NCI-H1048 (cell line): ENCODE results near the gene WDR45B.
"Not testable (repeated sequence)": the region's sequence is repeated elsewhere in the genome, so short reads cannot be mapped to it uniquely, and the experiment has no call there.

ENCODE experiments used
- DNase-seq: peaks from one replicate; lab custom pipeline; 2025; lab: John Stamatoyannopoulos, UW

Gene WDR45B

DNA sequence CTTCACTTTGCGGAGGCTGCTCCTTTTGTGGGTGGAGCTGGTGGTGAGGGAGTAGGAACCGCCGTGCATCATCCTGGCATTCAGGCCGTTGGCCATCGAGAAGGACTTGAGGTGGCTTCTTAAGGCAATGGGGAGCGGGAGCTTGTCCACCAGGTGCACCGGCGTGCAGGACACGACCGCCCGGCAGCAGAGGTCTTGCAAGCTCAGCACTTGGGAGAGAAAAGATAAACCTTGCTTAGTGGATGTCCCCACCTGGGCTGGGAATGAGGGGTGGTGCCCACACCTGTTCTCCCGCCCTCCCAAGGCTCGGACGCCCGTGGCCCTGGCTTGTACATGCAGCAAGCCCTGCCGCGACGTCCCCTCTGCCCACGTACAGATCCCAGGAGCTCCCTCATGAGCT is 9.7 kb upstream of the WDR45B start:
- no peak for DNase-seq

GRCh38 chr17:82656266-82656665 is 8.0 kb upstream of the WDR45B start:
- no peak for DNase-seq

- no peak for DNase-seq
Measured at GRCh38 chr17:82655523-82655922, 7.3 kb upstream of the WDR45B start.

DNA sequence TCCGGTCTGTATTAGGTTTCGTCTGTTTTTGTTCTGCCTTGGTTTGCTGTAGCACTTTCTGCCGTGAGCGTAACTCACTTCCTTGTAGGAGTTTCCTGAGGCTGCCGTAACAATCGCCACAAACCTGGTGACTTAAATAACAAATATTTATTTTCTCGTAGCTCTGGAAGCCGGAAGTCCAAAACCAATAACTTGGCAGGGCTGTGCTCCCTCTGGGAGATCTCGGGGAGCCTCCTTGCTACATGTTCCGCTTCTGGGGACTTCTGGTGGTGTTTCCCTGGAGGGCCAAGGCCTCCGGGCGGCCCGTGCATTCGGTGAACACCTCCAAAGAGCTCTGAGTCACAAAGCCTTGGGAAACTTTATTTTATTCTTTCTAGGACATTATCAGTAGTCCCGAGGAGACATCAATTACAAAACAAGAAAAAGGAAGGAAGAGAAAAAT is 6.8 kb upstream of the WDR45B start:
- no peak for DNase-seq

GRCh38 chr17:82654611-82655010 is 6.4 kb upstream of the WDR45B start:
- not testable (repeated sequence) for DNase-seq

DNA sequence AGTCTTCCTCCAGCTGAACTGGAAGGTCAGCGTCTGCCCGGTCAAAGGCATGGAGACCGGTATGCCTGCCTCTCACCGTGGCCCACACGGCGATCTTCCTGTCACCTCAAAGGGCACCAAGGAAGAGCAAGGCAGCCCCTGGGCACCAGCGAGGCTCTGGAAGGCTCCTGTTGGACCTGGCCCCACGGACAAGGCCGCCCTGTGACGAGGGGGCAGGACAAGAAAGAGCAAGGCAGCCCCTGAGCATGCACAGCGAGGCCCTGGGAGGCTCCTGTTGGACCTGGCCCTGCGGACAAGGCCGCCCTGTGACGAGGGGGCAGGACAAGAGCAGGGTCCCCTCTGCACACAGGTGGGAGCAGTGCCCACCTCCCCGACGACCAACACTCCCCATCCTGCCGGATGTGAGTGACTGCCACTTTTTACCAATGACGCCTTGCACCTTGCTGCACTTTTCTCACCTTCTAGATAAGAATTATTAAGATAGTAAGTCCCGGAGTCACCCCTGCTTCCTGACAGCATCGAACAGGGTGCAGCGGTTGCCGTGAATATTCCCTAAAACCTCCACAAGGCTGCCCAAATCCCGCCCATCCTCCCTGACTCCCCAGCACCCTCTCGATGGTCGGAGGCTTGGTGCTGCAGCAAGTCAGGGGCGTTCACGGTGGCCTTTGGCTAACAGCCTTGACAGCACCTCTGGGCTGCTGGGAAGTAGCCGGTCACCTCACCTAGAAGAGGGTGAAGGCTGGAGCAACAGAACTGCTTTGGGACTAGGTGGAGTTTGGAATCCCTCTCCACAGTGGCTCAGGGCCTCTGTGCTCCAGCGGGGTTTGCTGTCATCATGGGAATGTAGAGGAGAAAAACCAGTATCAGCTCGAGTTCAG is 5.6 kb upstream of the WDR45B start:
- no peak for DNase-seq

DNA sequence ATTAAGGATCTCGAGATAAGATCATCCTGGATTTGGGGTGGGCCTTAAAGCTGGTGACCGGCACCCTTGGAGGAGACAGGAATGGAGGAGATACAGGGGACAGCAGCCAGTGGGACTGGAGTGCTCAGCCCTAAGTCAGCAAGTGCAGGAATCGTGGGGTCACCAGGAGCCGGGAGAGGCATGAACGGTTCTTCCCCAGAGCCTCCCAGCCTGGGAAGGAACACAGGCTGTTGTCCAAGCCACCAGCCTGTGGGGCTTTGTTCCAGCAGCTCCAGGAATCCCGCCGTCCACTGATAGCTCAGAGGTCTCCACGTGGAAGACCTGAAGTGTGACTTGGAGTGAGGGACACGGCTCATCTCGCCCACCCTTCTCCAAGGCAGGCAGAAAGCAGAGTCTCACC is 2.5 kb upstream of the WDR45B start:
- DNase-seq = no peak

DNA sequence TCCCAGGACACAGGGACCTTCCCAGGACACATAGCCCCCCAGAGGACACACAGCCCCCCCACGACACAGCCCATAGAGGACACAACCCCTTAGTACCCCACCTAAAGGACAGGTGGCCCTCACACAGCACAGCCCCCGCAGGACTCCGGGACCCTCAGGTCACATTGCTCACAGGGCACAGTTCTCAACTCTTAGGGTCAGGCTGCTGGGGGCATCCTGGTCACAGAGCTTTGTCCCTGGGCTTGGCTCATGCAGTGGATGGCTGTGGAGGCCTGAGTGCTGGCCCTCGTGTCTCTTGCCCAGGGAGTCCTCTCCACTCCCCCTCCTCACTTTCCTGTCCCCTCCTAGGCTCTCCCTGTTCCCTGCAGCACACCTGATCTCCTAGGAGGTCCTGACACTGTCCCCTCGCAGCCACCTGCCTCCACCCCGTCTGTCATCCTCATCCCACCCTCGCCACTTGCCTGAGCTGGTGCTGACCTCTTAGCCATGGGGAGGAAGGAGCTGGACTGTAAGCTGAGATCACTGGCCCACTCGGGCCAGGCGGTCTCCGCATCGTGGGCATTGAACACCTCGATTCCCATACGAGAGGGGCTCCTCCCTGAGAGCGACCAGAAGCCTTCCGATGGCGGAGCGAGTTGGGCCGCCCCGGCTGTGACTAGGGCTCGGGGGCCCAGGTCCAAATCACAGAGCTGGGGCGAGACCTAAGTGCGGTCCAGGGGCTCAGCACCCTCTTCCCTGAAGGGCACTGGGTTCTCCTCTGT is 1.4 kb upstream of the WDR45B start:
- DNase-seq = no peak

- DNase-seq = no peak
Measured at GRCh38 chr17:82648742-82649331, 593 bp upstream of the WDR45B start.

DNA sequence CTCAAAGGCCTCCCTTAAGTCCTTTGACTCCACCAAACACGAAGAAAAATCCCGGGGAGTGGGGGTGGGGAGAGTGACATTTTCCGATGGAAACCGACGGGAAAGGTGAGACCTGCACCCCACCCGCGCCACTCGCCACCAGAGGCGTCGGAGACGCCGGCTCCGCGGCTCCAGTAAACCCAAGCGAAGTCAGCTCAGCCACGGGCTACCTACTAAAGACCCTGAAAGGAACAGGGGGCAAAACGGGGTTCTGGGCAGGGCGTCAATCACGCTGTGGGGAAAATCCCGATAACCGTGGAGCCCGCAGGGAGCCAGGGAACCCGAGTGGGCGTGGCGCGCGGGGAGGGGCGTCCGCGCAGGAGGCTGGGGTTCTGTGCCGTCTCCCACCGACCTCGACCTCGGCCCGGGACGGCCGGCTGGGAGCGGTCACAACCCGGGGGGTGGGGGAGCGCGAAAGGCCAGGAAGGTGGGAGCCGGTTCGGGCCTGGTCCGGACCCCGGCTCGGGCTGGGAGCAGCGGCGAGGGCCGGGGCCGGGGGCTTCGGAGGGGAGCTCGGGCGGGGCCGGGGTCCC is 565 bp downstream of the WDR45B start:
- DNase-seq = no peak

DNA sequence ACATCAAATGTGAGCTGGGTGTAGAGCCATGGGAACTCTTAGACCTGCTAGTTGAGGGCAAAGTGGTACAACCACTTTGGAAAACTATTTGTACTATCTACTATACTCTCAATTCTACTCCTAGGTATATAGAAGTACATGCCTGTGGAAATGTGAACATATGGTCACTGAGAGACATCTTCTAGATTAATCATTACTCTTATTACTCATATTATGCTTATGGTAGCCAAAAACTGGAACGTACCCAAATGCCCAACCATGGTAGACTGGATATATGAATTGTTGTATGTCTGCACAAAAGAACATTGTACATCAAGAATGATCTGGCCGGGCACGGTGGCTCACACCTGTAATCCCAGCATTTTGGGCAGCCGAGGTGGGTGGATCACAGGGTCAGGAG is 2.7 kb downstream of the WDR45B start:
- no peak for DNase-seq

GRCh38 chr17:82644148-82644547 is 4.1 kb downstream of the WDR45B start:
- no peak for DNase-seq

DNA sequence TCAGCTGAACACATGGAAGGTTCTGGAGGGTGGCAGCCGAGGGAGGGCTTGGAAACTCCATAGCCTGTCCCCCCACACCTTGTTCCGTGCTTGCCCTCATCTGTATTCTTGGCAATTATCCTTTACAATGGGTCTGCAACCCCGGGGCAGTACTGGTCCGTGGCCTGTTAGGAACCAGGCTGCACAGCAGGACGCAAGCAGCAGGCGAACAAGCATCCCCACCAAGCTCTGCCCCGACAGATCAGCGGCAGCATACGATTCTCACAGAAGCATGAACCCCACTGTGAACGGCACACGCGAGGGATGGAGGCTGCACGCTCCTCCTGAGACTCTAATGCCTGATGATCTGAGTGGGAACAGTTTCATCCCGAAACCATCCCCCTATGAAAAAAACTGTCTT is 6.2 kb downstream of the WDR45B start:
- no peak for DNase-seq

DNA sequence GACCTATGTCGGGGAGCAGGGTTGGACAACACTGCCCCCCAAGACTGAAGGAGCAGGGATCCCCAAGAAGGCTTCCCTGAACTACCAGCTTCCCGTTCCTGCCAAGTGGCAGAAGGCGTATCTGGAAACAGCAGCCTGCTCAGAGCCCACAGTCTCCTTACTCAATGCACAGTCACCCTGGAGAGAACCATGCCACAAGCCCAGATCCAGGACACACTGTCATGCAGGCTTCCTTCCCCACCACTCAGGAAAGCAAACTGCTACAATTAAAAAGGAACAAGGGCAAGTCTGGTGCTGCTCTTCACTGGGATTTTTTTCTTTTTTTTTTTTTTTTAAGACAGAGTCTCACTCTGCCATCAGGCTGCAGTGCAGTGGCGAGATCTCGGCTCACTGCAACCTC is 8.2 kb downstream of the WDR45B start:
- no peak for DNase-seq

DNA sequence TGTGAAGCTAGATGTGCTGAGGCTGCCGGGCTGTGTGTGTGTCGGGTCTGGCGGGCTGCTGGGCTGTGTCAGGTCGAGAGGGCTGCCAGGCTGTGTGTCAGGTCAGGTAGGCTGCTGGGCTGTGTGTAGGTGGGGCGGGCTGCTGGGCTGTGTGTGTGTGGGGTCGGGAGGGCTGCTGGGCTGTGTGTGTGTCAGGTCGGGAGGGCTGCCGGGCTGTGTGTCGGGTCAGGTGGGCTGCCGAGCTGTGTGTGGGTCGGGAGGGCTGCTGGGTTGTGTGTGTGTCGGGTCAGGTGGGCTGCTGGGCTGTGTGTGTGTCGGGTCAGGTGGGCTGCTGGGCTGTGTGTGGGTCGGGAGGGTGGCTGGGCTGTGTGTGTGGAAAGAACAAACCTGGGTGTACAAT is 8.6 kb downstream of the WDR45B start:
- DNase-seq = no peak

DNA sequence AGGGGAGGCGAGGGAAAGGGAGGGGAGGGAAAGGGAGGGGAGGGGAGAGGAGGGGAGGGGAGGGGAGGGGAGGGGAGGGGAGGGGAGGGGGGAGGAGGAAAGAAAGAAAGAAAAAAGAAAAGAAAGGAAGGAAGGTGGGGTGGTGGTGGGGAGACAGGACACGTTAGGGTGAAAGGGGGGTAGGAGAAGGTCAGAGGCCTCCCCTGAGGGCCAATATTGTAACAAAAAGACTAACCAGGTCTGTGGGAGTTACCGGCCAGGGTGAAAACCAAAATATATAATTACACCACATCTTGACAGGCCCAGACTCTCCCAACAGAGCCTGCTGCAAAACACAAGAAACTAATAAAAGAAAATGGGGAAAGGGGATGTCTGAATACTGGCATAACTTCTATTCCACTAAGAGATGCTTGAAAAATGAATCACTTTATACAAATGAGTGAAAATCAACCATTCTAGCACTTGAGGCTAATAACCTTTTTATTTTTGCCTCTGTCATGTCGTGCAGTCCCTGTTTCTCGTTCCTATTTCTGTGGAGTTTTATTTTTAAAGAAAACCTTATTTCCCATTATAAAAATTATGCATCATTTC is 10.0 kb downstream of the WDR45B start:
- no peak for DNase-seq

- DNase-seq = no peak
Measured at GRCh38 chr17:82636626-82637598, 11.3 kb downstream of the WDR45B start.

DNA sequence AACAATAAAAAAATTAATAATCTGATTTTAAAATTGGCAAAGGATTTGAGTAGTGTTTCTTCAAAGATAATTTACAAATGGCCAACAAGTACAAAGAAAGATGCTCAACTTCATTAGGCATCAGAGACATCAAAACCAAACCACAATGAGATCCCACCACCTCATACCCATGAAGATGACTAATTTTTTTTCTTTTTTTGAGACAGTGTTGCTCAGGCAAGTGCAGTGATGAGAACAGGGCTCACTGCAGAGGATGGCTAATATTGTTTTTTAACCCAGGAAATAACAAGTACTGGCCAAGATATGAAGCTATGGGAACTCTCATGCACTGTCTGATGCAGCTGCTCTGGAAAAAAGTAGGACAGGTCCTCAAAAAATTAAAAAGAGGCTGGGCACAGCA is 14.9 kb downstream of the WDR45B start:
- DNase-seq = no peak

DNA sequence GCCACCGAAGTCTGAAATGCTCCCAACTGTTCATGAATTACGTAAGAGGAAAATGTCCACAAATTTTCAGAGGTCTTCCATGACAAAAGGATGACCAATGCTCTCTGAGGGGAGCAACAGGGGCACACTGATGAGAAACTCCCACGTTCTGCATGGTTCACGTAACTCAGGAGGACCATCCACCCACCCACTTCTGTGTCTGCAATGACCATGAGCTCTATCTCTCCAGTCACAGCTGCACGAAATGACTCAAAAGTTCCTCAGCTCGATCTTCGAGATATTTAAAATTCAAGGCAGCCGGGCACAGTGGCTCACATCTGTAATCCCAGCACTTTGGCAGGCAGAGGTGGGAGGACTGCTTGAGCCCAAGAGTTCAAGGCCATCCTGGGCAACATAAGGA is 15.8 kb downstream of the WDR45B start:
- DNase-seq = no peak

GRCh38 chr17:82631544-82631943 is 16.7 kb downstream of the WDR45B start:
- DNase-seq = no peak

DNA sequence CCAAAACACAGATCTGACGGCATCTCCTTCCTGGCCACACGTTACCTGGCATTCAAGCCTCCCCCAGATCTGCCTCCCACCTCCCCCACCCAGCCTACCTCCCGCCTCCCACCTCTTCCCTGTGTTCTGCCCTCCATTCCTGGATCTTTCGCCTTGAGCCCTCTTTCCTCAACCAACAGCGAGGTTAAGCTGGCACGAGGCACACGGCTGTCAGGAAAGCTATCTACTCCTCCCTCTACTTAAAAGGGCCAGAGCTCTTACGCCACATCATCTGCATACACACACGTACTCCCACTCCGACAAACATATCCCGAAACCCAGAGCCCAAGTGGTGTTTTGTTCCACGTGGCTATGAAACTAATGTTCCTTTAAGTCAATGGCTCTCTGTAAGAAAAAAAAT is 18.0 kb downstream of the WDR45B start:
- no peak for DNase-seq
